ENCODE results near the gene ZNF316. TPM values are rescaled to one million over a fixed set of nuclear protein-coding genes. Genes with fewer than 3 reads are reported as not detected.

Gene ZNF316
- 30.1 TPM for total RNA-seq

DNA sequence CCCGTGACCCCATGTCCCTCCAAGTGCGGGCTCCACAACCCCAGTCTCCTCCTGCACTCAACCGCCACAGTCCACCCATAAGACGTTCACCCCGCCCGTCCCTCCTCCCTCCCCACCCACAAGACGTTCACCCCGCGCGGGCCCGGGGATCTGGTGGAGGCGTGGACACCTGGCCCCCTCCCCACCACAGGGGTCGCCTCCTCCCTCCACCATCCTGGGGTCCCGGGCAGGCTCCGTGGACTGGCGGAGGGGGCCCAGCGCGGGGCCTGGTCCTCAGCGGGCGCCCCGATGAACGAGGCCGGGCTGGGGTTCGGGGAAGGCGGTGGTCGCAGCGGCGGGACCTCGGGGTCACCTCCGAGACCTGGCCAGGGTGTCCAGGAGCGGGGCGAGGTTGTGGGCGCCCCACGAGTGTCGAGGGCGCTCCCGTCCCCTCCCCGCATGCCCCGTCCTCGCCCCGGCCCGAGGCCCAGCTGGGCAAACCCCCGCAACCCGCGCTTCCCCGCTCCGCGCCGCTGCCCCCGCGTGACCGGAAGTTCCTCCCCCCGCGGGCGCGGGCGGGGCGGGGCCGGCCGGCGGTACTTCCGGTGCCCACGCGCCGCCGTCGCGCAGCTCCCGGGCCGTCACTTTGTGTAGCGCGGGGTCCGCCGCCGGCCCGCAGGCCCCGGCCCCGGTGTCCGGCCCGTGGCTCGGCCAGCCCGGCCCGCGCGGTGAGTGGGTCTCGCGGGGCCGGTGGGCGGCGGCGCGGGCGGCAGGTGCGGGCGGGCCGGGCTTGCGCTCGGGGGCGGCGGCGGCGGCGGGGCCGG lies at the start of gene ZNF316:
ZNF316 (plus strand) TSS at position 578 of the 803 bp plus-strand sequence. CDS start 5,092 bp downstream, outside the sequence.
- DNase-seq: peak; percentile 65

DNA sequence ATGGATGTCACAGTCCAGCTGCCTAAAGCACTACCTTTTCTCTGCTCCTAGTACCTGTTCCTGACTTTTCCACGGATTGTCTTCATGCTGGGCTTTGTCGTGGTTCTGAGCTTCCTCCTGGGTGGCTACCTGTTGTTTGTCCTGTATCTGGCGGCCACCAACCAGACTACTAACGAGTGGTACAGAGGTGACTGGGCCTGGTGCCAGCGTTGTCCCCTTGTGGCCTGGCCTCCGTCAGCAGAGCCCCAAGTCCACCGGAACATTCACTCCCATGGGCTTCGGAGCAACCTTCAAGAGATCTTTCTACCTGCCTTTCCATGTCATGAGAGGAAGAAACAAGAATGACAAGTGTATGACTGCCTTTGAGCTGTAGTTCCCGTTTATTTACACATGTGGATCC lies 48.6 kb upstream of the ZNF316 start:
- no peak for DNase-seq

DNA sequence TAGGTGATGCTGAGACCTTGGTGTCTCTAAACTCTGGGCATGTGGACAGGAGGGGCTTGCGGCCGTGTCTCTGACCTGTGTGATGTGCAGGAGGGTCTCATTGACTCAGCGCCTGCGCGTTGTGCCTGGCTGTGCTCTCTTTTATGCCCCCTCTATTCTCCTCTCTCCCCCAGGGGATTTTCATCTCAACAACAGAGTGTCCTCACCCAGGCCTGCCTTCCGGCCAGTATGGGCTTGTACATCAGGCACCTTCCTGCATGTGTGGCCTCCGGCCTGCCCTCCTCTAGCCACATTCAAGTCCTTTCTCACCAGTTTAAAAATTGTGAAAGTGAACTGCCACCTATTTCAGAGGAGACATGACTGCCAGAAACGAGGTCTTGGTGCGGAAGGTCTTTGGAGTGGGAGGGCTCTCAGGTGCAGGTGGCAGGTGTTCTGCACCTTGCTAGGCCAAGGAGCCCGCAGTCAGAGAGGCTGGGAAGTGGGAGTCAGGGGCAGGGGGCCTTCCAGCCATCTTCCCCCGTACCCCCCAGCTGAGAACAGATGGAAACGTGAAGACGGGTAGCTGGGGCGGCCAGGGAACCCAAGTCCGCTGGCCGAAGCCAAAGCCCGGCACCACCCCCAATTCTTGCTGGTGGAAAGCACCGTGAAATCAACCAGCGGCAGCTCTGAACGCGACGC lies 47.8 kb upstream of the ZNF316 start:
- no peak for DNase-seq

DNA sequence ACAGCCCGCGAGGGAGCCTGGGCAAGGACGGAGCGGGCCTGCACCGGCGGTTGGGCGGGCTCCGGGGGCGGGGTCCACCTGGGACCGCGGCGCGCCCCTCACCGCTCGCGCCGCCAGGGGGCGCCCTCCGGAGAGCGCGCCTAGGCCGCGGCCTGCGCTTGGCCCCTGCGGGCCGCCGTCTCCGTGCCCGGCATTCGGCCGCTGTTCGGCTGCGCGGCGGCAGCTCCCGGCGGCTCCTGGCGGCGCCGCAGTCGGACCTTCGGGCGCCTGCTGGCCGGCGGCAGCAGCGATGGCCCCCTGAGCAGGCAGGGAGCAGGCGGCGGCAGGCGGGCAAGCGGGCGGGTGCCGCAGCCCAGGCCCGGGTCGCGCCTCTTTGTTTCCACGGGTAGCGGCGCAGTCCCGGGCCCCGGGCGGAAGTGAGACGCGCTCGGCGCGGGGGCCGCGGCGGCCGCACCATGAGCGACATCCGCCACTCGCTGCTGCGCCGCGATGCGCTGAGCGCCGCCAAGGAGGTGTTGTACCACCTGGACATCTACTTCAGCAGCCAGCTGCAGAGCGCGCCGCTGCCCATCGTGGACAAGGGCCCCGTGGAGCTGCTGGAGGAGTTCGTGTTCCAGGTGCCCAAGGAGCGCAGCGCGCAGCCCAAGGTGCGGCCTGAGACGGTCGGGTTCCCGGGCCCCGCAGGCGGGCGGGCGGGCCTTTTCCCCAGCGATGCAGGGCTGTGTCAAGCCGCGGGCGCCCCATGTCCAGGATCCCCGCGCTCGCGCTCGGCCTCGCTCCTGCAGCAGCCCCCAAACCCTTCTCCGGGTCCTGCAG lies 47.1 kb upstream of the ZNF316 start, which contains the start of gene INTS15:
INTS15 (plus strand) TSS at position 193 of the 816 bp plus-strand sequence; CDS start at position 456, 263 bp downstream.
- peak; percentile 91 for DNase-seq

DNA sequence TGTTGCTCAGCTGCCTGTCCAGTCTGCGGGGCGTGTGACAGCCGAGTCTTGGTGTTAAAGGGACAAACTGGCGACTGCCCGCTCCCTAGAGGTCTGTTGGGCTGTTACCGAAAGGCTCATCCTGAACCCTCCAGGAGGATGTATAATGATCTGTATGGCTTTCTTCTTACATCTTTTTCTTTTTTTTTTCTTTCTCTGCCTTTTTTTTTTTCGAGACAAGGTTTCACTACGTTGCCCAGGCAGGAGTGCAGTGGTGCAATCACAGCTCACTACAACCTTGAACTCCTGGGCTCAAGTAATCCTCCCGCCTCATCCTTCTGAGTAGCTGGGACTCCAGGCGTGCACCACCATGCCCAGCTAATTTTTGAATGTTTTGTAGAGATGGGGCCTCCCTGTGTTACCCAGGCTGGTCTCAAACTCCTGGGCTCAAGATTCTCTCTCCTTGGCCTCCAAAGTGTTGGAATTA lies 46.4 kb upstream of the ZNF316 start:
- DNase-seq: no peak

DNA sequence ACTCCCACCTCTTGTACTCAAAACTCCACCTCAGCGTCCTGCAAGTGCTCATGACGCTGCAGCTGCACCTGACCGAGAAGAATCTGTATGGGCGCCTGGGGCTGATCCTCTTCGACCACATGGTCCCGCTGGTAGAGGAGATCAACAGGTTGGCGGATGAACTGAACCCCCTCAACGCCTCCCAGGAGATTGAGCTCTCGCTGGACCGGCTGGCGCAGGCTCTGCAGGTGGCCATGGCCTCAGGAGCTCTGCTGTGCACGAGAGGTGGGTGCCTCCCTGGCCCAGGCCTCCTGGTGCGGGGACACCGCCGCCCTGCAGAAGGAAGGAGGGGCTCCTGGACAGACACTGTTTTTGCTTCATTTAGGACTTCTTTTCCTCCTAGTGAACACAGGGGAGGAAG lies 37.0 kb upstream of the ZNF316 start:
- DNase-seq: no peak

DNA sequence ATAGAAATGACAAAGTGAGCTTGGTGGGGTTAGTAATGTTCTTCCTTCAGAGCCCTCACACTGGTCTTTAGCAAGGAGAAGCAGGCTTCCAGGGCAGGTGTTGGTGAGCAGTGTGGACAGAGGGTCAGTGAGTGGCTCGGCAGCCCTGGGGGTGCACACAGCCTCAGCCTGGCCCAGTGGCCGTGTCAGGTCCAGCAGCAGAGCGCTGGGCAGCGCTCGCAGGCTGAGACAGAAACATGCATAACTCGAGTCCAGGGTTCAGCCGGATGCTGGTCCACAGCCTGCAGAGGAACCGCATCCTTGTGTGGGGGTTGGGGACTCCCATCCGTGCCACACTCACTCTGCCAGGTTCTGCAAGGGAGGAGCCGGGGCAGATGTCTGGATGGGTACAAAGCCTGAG lies 32.7 kb upstream of the ZNF316 start:
- DNase-seq: no peak

DNA sequence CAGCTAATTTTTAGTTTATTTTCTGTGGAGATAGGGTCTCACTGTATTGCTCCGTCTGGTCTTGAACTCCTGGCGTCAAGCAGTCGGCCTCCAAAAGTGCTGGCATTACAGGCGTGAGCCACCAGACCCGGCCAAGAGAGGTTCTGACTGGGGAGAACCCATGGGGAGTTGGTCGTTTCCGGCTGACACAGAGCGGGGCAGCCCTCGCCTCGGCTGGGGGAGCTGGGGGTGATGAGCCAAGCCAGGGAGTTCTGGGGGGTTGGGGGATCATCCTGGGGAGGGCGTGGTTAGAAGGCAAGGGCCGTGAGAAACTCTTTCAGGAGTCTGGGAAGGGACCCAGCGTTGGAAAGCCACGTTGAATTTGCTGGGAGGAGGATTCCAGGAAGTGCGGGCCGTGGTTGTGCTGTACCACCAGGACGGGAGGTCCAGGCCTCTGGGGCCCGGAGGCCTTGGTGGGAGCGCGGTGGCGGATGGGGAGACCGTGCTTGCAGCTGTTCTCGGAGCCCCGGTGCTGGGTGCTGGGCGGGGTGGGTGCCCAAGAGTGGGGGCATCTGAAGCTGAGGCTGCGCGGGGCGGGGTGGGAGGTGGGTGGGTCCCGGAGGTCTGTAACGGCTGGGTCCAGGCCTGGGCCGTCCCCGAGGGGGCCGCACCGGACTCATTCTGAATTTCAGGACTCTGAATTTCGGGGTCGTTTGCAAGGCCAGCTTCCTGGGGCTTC lies 30.1 kb upstream of the ZNF316 start:
- no peak for DNase-seq

DNA sequence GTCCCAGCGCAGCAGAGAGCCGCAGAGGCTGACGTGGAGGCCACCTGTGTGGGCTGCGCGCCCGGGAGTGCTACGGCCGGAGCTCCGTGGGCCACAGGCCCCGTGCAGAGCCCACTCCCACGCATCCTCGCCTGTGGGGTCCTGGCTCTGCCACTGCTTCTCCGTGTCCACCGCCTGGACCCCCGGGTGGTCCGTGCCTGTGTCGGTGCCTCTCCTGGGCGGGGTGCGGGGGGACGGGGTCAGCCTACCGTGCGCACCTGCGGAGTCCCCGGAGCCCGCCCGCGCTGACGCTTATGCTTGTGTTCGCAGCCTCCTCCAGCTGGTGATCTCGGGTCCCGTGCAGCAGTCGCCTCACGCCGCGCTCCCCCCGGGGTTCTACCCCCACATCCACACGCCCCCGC lies 29.5 kb upstream of the ZNF316 start:
- no peak for DNase-seq

DNA sequence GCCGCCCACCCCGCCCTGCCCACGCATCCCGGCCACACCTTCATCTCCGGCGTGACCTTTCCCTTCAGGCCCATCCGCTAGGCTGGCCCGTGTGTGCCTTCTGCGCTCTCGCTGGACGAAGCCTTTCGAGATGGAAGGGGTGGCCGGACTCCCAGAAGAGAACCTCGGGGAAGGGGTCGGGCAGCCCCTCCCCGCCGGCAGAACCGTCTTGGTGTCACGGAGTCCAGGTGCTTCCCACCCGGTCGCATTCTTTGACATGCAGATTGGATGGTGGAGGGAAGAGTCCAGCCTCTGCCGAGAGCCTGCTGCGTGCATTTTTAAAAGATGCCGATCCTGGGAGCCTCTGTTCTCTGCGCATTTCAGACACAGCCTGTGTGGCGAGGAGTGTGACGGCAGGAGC lies 29.0 kb upstream of the ZNF316 start:
- no peak for DNase-seq

DNA sequence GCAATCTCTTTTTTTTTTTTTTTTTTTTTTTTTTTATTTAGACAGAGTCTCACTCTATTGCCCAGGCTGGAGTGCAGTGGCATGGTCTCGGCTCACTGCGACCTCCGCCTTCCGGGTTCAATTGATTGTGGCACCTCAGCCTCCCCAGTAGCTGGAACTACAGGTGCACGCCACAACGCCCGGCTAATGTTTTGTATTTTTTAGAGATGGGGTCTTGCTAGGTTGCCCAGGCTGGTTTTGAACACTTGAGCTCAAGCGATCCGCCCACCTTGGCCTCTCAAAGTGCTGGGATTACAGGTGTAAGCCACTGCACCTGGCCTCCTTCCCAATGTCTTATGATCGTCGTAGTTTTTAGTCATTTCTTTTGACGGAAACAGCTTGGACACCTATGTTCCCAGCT lies 28.3 kb upstream of the ZNF316 start:
- no peak for DNase-seq

DNA sequence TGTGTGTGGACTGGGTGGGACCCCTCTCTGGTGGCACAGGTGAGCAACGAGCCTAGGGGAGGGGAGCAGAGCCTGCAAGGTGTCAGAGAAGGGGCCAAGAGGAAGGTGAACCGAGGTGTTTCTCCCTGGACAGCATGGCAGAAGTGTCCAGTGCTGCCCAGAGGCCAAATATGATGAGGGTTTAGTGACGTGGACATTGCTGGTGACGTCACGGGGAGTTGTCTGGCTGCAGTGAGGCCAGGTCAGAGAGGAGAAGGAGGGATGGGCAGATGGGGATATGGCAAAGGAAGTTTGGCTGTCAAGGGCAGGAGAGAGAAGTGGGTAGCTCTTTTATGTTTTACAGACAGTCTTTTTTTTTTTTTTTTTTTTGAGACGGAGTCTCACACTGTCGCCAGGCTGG lies 24.3 kb upstream of the ZNF316 start:
- no peak for DNase-seq

DNA sequence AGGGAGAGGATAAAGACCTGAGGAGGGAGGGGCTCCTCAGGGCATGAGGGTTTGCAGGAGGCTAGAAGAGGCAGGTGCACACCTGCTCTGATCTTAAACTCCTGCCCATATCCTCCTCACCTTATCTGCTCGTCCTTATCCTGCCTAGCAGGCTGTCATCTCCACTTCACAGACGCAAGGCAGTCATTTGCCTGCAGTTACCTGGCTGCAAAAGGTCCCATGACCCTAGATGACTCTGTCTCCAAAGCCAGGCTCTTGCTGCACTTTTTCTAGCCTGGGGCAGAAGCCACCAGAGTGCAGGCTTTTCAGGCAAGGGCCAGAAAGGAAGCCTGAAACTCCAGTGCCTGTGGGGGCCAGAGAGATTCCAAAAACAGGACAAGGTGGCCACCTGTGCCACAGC lies 23.4 kb upstream of the ZNF316 start:
- no peak for DNase-seq

DNA sequence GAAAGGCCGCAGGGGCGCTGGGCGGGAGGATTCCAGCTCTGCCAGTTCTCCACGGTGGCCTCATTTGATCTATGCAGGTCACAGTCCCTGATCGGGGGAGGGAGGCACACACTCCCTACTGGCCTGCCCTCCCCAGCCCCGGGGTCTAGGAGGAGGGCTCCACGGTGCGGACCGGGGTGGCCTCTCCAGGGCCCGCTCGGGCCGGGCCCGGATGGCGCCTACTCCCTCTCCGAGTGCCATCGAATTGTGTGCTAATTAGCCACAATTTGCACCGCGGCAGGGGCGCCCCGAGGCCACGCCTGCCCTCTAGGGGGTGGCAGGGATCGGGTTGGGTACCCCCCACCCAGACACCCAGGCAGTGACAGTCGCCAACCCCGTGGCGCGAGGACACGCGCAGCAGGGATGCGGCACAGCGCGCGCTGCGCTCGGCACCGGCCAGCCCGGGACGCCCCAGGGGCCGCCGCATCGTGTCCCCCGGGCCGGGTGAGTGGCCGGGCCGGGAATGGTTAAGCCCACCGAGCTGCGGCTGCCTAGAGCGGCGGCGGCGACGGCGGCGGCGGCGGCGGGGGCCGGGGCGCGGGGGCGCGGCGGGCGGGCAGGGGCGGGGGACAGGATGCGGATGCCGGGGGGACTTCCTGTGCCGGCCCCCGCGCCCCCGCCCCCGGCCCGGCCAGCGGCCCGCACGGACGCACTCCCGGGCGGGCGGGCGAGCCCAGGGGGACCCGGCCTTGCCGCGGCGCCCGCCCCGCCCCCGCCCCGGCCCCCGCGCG lies 22.0 kb upstream of the ZNF316 start, which contains the start of gene ZNF853:
ZNF853 (plus strand) TSS at position 658 of the 770 bp plus-strand sequence. CDS start 565 bp downstream, outside the sequence.
- peak; percentile 43 for DNase-seq

DNA sequence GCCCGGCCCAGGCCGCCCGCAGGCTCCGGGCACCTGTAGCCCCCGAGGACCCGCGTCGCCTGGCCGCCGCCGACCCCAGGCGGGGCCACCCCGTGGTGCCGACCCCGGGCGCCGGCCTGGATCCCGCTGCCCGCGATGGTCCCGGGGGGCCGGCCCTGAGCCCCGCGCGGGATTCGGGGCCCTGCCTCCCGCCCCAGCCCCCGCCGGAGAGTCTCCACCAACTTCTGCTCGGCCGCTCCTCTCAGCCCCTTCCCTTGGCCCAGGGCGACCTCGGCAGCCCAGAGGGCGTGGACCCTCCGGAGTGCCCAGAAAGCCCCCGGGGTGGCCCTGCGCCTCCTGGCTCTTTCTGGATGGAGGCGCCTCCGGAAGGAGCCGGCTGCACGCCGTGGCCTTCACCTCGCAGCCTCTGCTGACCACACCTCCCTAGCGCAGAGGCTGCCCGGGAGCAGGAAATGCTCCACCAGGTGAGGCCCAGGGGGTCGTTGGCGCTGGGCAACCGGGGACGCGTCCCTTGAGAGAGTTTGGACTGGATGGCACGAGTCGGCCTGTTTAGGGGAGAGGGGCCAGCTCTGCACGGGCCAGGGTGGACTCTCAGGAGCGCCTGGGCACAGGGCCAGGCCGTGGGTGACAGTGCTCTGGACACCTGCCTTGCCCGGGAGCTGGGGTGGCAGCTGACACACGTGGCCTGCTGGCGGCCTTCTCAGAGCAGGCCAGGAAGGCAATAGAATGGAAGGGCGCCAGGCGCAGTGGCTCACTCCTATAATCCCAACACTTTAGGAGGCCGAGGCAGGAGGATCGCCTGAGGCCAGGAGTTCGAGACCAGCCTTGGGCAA lies 21.2 kb upstream of the ZNF316 start:
- peak; percentile 50 for DNase-seq

DNA sequence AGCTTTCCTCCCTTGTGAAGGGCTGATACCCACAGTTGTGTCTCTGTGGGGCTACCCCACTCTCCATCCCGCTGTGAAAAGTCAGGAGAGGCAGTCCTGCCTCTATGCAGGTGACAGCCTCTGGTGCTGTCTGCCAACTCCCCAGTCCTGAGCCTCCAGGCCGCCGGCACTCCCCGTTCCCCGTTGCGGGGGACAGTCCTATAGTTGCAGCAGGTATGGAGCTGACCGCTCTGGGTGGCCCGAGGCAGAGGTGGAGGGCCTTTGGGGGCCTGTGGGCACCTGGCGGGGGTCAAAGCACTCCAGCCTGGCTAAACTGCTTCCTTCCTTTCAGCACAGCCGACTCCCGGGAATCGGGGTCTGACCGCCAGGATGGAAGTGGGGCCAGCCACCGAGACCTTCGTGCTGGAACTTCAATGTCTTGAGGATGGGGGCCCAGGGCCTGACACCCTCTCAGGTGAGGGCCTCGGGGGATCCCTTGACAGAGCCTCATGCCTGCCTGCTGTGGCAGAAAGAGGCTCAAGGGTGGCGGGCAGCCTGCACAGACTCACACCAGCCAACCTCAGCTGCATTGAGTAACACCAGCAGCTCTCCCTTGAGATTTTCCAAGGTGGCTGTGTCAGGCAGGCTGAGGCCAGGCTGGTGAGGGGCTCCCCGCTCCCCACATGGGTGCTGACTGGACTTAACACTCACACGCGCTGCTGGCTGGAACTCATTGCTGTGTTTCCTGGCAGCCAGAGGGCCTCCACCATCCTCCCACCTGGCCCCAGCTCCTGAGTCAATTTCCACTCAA lies 20.1 kb upstream of the ZNF316 start:
- no peak for DNase-seq

DNA sequence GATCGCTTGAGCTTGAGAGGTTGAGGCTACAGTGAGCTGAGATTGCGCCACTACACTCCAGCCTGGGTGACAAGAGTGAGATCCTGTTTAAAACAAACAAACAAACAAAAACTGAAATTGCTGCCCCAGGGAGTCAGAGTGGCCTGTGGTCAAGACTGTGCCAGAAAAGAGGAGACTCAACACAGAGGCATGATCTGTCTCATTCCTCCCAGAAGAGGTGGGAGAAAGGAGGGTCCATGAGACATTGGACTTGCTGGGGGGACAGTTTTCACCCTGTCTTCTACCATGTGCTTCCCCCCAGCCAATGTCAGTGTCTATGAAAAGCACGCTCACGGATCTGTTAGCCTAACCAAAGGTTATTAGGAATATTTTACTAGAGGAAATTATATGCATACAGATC lies 18.5 kb upstream of the ZNF316 start:
- no peak for DNase-seq

DNA sequence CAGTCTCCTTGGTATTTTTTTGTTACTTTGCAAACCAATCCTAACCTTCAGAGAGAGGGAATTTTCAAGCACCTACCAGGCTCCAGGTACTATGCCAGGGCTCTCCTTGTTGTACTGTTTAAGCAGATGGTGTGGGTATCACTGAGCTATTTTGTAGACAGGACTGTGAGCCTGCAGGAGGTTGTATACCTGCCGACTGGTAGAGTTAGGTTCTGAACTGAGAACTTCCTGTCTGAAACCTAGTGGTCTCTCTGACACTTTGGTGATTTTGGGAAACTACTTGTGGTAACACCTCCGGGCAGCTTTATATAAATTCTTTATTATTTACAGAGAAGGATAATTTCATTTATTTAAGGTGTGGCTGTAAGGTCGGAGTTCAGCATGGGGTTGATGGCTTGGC lies 17.2 kb upstream of the ZNF316 start:
- DNase-seq: no peak
